HL-60 (cell line): ENCODE data around the gene FOXO1.

Source experiments
- DNase-seq, 2 experiments: peaks; one replicate each; pipeline ENCODE4 v3.0.0-alpha.2; 2010 to 2020; ENCODE audit warnings: low read depth in 1 of 2, low spot score in 1 of 2
- H3K27ac ChIP-seq: fragments of 250-450 bp; sonication (Bioruptor Pico); replicated peaks from 2 replicates; pipeline ENCODE4 v1.5.1; 2020; ENCODE audit warnings: mild to moderate bottlenecking, moderate library complexity
- H3K27me3 ChIP-seq: fragments of 250-450 bp; sonication (Bioruptor Pico); 2 replicates; pipeline ENCODE4 v1.5.1; 2021; ENCODE audit warnings: mild to moderate bottlenecking, moderate library complexity; ENCODE audit not compliant: insufficient read depth, poor library complexity, severe bottlenecking
- H3K4me3 ChIP-seq: replicated peaks from 2 replicates; pipeline ENCODE4 v1.5.1; 2011; ENCODE audit warnings: mild to moderate bottlenecking, control low read depth, low read length; ENCODE audit not compliant: insufficient read depth
- GABPA ChIP-seq: IDR thresholded peaks from 2 replicates; pipeline ENCODE4 v1.6.1; 2012; ENCODE audit warnings: low read depth
- POLR2AphosphoS5 ChIP-seq: IDR thresholded peaks from 2 replicates; pipeline ENCODE4 v1.6.1; 2012; ENCODE audit warnings: low read depth
- SPI1 ChIP-seq: IDR thresholded peaks from 2 replicates; pipeline ENCODE4 v1.6.1; 2012; ENCODE audit warnings: low read depth, mild to moderate bottlenecking, borderline replicate concordance
- TF ChIP-seq, protein P1 (sequence below): IDR thresholded peaks from 2 replicates; pipeline ENCODE4 v1.6.1; 2012; ENCODE audit warnings: low read depth; ENCODE audit not compliant: insufficient replicate concordance
- TF ChIP-seq, protein P2 (sequence below): IDR thresholded peaks from one replicate; pipeline ENCODE4 v1.5.1; 2011; ENCODE audit warnings: low read length, control low read depth, inconsistent platforms; ENCODE audit not compliant: insufficient read depth

The FOXO1 gene

DNA sequence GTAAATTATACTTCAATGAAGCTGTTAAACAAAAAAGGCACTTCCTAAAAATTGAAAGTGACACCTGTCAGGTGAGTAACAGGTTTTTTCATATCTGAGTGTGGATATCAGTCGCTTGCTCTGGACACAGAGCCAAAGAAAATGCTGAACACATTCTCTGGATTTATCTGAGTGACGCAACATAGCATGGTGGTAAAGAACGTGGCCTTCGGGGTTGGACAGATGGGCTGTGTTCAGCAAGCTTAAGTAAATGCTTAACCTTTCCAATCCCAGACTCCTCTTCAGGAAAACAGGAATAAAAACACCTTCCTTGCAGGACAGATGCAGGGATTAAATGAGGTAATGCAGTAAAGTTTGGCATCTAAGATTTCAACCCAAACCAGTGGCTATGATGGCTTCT is 132.0 kb downstream of the FOXO1 start:
- TF ChIP-seq SPI1 = no peak
- TF ChIP-seq, protein P1, sequence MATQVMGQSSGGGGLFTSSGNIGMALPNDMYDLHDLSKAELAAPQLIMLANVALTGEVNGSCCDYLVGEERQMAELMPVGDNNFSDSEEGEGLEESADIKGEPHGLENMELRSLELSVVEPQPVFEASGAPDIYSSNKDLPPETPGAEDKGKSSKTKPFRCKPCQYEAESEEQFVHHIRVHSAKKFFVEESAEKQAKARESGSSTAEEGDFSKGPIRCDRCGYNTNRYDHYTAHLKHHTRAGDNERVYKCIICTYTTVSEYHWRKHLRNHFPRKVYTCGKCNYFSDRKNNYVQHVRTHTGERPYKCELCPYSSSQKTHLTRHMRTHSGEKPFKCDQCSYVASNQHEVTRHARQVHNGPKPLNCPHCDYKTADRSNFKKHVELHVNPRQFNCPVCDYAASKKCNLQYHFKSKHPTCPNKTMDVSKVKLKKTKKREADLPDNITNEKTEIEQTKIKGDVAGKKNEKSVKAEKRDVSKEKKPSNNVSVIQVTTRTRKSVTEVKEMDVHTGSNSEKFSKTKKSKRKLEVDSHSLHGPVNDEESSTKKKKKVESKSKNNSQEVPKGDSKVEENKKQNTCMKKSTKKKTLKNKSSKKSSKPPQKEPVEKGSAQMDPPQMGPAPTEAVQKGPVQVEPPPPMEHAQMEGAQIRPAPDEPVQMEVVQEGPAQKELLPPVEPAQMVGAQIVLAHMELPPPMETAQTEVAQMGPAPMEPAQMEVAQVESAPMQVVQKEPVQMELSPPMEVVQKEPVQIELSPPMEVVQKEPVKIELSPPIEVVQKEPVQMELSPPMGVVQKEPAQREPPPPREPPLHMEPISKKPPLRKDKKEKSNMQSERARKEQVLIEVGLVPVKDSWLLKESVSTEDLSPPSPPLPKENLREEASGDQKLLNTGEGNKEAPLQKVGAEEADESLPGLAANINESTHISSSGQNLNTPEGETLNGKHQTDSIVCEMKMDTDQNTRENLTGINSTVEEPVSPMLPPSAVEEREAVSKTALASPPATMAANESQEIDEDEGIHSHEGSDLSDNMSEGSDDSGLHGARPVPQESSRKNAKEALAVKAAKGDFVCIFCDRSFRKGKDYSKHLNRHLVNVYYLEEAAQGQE = no peak
- TF ChIP-seq GABPA = no peak
- TF ChIP-seq, protein P2, sequence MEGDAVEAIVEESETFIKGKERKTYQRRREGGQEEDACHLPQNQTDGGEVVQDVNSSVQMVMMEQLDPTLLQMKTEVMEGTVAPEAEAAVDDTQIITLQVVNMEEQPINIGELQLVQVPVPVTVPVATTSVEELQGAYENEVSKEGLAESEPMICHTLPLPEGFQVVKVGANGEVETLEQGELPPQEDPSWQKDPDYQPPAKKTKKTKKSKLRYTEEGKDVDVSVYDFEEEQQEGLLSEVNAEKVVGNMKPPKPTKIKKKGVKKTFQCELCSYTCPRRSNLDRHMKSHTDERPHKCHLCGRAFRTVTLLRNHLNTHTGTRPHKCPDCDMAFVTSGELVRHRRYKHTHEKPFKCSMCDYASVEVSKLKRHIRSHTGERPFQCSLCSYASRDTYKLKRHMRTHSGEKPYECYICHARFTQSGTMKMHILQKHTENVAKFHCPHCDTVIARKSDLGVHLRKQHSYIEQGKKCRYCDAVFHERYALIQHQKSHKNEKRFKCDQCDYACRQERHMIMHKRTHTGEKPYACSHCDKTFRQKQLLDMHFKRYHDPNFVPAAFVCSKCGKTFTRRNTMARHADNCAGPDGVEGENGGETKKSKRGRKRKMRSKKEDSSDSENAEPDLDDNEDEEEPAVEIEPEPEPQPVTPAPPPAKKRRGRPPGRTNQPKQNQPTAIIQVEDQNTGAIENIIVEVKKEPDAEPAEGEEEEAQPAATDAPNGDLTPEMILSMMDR = no peak
- TF ChIP-seq POLR2AphosphoS5 = no peak

GRCh38 chr13:40533072-40533471 is 133.4 kb downstream of the FOXO1 start:
- no peaks in the 10 kb centered on the region for H3K27me3 ChIP-seq
- TF ChIP-seq GABPA (no peak), POLR2AphosphoS5 (no peak), SPI1 (no peak)
- TF ChIP-seq, protein P1 = no peak
- TF ChIP-seq, protein P2 = no peak
- no peak overlapping the region for H3K4me3 ChIP-seq
- no peak for DNase-seq
- H3K27ac ChIP-seq = no peak overlapping the region

More for the DNA sequence above, 132.0 kb downstream of the FOXO1 start:
- no peaks in the 10 kb centered on the region for H3K27me3 ChIP-seq
- no peak overlapping the region for H3K4me3 ChIP-seq
- no peak overlapping the region for H3K27ac ChIP-seq
- no peak for DNase-seq

- no peak for DNase-seq
Measured at GRCh38 chr13:40530961-40531360, 135.5 kb downstream of the FOXO1 start.

More at GRCh38 chr13:40530961-40531360, 135.5 kb downstream of the FOXO1 start:
- Histone ChIP-seq H3K4me3 (no peak overlapping the region), H3K27ac (no peak overlapping the region), H3K27me3 (no peaks in the 10 kb centered on the region)
- TF ChIP-seq GABPA = no peak
- TF ChIP-seq, protein P1 = no peak
- no peak for TF ChIP-seq SPI1
- TF ChIP-seq, protein P2 = no peak
- TF ChIP-seq POLR2AphosphoS5 = no peak
